Glutamatergic neuron (in vitro differentiated cells): ENCODE results near the gene ARL14EPL. TPM values are rescaled to one million over a fixed set of nuclear protein-coding genes. Genes with fewer than 3 reads are reported as not detected.
"Not testable (repeated sequence)": the region's sequence is repeated elsewhere in the genome, so short reads cannot be mapped to it uniquely, and the experiment has no call there.

Experiments
- DNase-seq: peaks from one replicate; pipeline ENCODE4 v3.0.0; 2022
- H3K27ac Mint-ChIP-seq: one replicate; pipeline ENCODE4 v1.8.0; 2020; ENCODE audit warnings: mild to moderate bottlenecking, mixed read lengths, inconsistent platforms; ENCODE audit not compliant: unreplicated experiment
- H3K27me3 Mint-ChIP-seq: one replicate; pipeline ENCODE4 v1.8.0; 2020; ENCODE audit warnings: mild to moderate bottlenecking, moderate library complexity, mixed read lengths, inconsistent platforms; ENCODE audit not compliant: unreplicated experiment
- H3K36me3 Mint-ChIP-seq: one replicate; pipeline ENCODE4 v1.8.0; 2020; ENCODE audit warnings: mild to moderate bottlenecking, mixed read lengths, inconsistent platforms; ENCODE audit not compliant: unreplicated experiment
- H3K4me1 Mint-ChIP-seq: one replicate; pipeline ENCODE4 v1.8.0; 2020; ENCODE audit warnings: mild to moderate bottlenecking, low read depth, mixed read lengths, inconsistent platforms; ENCODE audit not compliant: unreplicated experiment
- H3K4me3 Mint-ChIP-seq: one replicate; pipeline ENCODE4 v1.8.0; 2020; ENCODE audit warnings: mild to moderate bottlenecking, mixed read lengths, inconsistent platforms; ENCODE audit not compliant: unreplicated experiment
- H3K9me3 Mint-ChIP-seq: one replicate; pipeline ENCODE4 v1.8.0; 2020; ENCODE audit warnings: mild to moderate bottlenecking, moderate library complexity, mixed read lengths, inconsistent platforms; ENCODE audit not compliant: unreplicated experiment
- total RNA-seq: library from RNA; stranded (reverse); fragmentation: NEBNext Ultra II Directional; extraction: Animal tissue kit (Norgen Biotek cat#: 25700); gene quantifications from one replicate; pipeline ENCODE4 v1.2.1, GENCODE V29; 2021; ENCODE audit not compliant: unreplicated experiment
- TF ChIP-seq, protein P1 (sequence below): fragments of 200-600 bp; sonication (generic); IDR thresholded peaks from one replicate; pipeline ENCODE4 v1.5.0; 2021; ENCODE audit not compliant: partially characterized antibody, unreplicated experiment

ARL14EPL gene
- total RNA-seq, 1 donor from 2014 or later: not detected

DNA sequence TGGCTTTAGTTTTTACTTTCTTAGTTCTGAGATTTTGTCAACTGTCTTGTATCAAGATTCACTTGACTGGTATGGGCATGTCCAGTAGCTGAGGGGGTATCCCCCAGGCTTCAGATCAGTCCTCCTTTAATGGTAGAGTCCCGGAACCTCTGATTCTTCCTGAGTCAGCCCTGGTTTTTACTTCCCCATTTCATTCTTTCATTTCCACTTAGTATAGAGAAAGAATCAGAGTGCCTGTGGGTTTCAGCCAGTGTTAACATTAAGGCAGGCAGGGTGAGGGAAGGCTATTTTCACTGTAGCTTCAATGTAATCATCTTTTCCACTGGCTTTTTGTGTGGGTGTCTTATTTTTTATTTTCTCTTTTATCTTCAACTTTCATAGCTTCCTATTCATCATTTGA lies 44.2 kb downstream of the ARL14EPL start:
- TF ChIP-seq, protein P1, sequence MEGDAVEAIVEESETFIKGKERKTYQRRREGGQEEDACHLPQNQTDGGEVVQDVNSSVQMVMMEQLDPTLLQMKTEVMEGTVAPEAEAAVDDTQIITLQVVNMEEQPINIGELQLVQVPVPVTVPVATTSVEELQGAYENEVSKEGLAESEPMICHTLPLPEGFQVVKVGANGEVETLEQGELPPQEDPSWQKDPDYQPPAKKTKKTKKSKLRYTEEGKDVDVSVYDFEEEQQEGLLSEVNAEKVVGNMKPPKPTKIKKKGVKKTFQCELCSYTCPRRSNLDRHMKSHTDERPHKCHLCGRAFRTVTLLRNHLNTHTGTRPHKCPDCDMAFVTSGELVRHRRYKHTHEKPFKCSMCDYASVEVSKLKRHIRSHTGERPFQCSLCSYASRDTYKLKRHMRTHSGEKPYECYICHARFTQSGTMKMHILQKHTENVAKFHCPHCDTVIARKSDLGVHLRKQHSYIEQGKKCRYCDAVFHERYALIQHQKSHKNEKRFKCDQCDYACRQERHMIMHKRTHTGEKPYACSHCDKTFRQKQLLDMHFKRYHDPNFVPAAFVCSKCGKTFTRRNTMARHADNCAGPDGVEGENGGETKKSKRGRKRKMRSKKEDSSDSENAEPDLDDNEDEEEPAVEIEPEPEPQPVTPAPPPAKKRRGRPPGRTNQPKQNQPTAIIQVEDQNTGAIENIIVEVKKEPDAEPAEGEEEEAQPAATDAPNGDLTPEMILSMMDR: no peak
- Mint-ChIP-seq H3K27me3 (no peaks in the 10 kb centered on the region), H3K4me3 (no peak overlapping the region), H3K4me1 (no peaks in the 10 kb centered on the region), H3K36me3 (no peaks in the 10 kb centered on the region), H3K9me3 (peaks cover 1% of the 10 kb centered on the region), H3K27ac (no peak overlapping the region)
- no peak for DNase-seq

DNA sequence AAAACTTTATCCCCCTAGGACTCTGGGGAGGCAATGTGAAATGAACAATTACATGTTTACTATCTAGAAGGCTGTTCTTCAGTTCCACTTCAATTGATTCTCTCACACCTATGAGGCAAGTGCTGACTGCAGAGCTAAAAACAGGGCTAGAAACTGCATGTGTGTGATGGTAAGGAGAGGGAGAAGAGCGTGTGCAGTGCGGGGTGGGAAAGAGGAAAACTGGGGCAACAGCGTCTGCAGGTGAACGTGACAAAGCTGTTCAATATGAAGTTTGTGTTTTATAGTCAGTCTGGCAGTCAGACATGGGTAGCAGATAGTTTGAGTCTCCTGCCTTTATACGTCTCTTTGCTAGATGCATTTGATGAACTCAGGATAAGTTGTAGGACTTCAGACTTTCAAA lies 45.9 kb downstream of the ARL14EPL start:
- Mint-ChIP-seq H3K27me3 (no peaks in the 10 kb centered on the region), H3K36me3 (no peaks in the 10 kb centered on the region), H3K27ac (no peak overlapping the region), H3K9me3 (peaks cover 1% of the 10 kb centered on the region), H3K4me1 (no peaks in the 10 kb centered on the region), H3K4me3 (no peak overlapping the region)
- TF ChIP-seq, protein P1: no peak
- DNase-seq: no peak

DNA sequence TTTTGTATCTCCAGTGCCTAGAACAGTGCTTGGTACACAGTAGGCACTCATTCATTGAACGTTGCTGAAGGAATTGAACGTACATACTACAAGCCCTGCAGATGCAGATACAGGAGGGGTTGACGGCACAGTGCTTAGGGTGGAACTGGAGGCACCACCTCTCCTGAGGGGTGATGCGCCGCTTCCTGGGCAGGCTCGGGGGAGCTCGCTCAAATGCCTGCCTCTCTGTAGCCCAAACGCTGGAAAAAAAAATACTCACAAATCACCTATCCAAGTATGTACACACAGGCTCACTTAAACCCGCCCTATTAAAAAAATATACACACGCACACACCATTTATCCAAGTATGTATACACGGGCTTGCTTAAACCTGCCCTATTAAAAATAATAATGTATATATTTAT lies 52.0 kb downstream of the ARL14EPL start:
- H3K4me3 Mint-ChIP-seq: peak overlapping the region; percentile 71
- H3K27ac Mint-ChIP-seq: peak overlapping the region; percentile 60
- TF ChIP-seq, protein P1: no peak
- H3K9me3 Mint-ChIP-seq: peaks cover 7% of the 10 kb centered on the region
- DNase-seq: no peak
- no peaks in the 10 kb centered on the region for H3K4me1 Mint-ChIP-seq
- H3K36me3 Mint-ChIP-seq: no peaks in the 10 kb centered on the region
- H3K27me3 Mint-ChIP-seq: peaks cover 2% of the 10 kb centered on the region

DNA sequence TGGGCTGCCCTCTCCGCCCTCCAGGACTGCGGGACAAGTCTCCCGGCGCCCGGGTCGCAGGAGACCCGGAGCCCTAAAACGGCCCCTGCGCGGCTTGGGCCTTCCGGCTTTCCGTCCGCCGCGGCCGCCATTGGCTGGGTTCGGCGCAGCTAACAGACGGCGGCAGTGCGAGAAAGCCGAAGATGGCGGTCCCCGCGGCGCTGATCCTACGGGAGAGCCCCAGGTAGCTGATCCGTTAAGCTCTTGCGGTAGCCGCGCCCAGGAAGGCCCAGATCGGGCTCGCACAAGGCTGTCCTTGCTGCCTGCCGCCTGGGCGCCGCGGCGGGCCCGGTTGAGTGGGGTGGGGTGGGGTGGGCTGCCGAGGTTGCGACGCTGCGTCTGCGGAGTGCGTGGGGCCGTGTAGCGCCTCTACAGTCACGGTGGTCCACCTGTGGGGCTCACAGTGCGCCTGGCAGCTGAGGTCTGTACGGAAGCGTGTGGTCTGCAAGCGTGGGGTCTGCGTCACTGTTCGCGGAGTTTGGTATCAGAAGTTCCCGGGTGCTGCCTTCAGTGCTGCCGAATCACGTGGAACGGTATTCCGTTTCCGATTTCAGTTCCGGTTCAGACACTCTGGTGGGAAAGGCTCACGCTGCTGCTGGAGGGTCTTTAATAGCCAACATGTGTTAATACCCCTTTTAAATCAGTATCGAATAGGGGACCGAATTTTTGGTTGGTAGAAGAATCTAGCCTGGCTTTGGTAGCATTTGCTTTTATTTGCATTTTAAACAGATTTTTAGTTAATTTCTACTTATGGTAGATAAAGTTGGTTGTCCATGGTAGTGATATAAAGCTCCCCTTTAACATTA lies 52.8 kb downstream of the ARL14EPL start, which contains the start of gene COMMD10:
TSS of gene COMMD10 (plus strand) at position 155 of the 845 bp plus-strand sequence.
- H3K4me3 Mint-ChIP-seq: peak within 1 kb of the TSS; percentile 96
- peaks cover 2% of the 10 kb centered on the region for H3K27me3 Mint-ChIP-seq
- peaks cover 7% of the 10 kb centered on the region for H3K9me3 Mint-ChIP-seq
- DNase-seq: peak; percentile 89
- no peaks in the 10 kb centered on the region for H3K36me3 Mint-ChIP-seq
- TF ChIP-seq, protein P1: no peak
- peak within 1 kb of the TSS; percentile 95 for H3K27ac Mint-ChIP-seq
- H3K4me1 Mint-ChIP-seq: no peaks in the 10 kb centered on the region

DNA sequence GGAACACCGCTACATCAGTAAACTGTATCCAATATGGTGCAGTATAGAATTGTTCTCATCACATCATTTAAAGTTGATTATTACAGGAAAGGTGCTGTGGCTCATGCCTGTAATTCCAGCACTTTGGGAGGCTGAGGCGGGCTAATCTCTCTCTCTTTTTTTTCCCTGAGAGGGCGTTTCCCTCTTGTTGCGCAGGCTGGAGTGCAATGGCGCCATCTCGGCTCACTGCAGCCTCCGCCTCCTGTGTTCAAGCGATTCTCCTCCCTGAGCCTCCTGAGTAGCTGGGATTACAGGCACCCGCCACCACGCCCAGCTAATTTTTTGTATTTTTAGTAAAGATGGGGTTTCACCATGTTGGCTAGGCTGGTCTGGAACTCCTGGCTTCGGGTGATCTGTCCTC lies 54.0 kb downstream of the ARL14EPL start:
- peak overlapping the region; percentile 79 for H3K4me3 Mint-ChIP-seq
- H3K36me3 Mint-ChIP-seq, H3K9me3 Mint-ChIP-seq, H3K27me3 Mint-ChIP-seq, DNase-seq, H3K4me1 Mint-ChIP-seq: not testable (repeated sequence)
- peak overlapping the region; percentile 34 for H3K27ac Mint-ChIP-seq
